Measurements from ENCODE around the gene TPRG1L.

TPRG1L gene

DNA sequence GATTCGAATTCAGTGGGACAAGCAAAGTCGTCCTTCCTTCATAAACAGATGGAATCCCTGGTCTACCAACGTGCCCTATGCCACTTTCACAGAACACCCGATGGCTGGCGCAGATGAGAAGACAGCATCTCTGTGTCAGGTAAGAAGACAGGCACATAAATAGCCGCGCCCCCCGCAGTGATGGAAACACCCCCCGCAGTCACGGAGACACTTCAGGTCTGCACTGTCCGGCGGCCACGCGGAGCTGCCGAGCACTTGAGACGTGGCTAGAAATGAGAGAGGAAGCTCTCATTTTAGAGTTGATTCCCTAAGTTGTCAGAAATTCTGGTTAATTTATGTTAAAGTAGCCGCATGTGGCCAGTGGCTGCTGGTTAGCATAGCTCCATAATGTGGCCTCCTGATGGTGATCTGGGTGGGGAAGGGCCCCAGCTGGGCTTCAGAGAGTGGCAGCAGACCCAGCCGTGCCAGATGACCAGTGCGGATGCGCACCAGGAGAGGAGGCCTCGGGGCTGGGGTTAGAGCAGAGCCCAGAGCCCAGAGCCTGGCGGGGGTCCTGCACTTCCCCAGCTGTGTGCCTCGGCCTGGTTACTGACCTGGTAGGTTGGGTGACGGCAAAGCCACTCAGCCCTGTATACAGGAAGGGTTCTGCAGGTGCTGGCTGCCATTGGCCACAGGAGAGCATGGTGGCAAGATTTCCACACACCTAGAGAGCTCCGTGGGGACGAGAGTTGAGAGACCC lies 2.9 kb downstream of the TPRG1L start:
- no peak overlapping the region for H3K27ac ChIP-seq (ENCODE audit: low read depth, low read length, poor library complexity, severe bottlenecking)
- H3K36me3 ChIP-seq (ENCODE audit: insufficient read depth, low read length): peaks cover 32% of the 10 kb centered on the region; the same call in 1 of the 2 replicates
- TF ChIP-seq EZH2 (IDR thresholded peaks at IDR 0.05; ENCODE audit: borderline replicate concordance, low read length): no peak
- TF ChIP-seq, protein P1, sequence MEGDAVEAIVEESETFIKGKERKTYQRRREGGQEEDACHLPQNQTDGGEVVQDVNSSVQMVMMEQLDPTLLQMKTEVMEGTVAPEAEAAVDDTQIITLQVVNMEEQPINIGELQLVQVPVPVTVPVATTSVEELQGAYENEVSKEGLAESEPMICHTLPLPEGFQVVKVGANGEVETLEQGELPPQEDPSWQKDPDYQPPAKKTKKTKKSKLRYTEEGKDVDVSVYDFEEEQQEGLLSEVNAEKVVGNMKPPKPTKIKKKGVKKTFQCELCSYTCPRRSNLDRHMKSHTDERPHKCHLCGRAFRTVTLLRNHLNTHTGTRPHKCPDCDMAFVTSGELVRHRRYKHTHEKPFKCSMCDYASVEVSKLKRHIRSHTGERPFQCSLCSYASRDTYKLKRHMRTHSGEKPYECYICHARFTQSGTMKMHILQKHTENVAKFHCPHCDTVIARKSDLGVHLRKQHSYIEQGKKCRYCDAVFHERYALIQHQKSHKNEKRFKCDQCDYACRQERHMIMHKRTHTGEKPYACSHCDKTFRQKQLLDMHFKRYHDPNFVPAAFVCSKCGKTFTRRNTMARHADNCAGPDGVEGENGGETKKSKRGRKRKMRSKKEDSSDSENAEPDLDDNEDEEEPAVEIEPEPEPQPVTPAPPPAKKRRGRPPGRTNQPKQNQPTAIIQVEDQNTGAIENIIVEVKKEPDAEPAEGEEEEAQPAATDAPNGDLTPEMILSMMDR (IDR thresholded peaks at IDR 0.05; ENCODE audit: low read length): no peak
- H3K4me1 ChIP-seq (ENCODE audit: insufficient read depth, low read length, severe bottlenecking): peaks cover 32% of the 10 kb centered on the region
- no peak overlapping the region for H3K4me3 ChIP-seq (ENCODE audit: low read depth, low read length, poor library complexity, severe bottlenecking)
- no peaks in the 10 kb centered on the region; the same call in 1 of the 2 replicates for H3K27me3 ChIP-seq (ENCODE audit: insufficient read depth, low read length)
- no peaks in the 10 kb centered on the region for H4K20me1 ChIP-seq (ENCODE audit: insufficient read depth, low read length)
- no peaks in the 10 kb centered on the region for H3K9me2 ChIP-seq (ENCODE audit: low read depth, low read length)
- H3K9me3 ChIP-seq (ENCODE audit: low read length): no peaks in the 10 kb centered on the region
- H3K79me2 ChIP-seq (ENCODE audit: insufficient read depth, low read length): no peaks in the 10 kb centered on the region
- H2AFZ ChIP-seq (ENCODE audit: low read length): no peak overlapping the region
- no peak overlapping the region for H3K9ac ChIP-seq (ENCODE audit: low read length)
- H3F3A ChIP-seq (ENCODE audit: insufficient read depth, low read length): 0 out of 2 replicates have a peak, but pooled peaks cover 3% of the 10 kb centered on the region
- H3K4me2 ChIP-seq (ENCODE audit: low read length): no peak overlapping the region

DNA sequence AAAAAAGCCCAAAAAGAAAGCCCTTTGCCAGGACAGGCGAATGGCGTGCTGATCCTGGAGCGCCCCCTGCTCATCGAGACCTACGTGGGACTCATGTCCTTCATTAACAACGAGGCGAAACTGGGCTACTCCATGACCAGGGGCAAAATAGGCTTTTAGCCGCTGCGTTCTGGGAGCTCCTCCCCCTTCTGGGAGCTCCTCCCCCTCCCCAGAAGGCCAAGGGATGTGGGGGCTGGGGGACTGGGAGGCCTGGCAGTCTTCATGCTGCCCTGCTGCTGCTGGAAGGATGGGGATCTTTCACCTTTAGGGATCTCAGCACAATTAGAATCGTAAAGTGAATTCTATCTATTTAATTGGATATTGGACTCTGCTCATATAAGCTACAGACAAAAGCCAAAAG lies 3.6 kb downstream of the TPRG1L start:
- H3F3A ChIP-seq (ENCODE audit: insufficient read depth, low read length): 0 out of 2 replicates have a peak, but pooled peaks cover 3% of the 10 kb centered on the region
- H2AFZ ChIP-seq (ENCODE audit: low read length): no peak overlapping the region
- H3K4me1 ChIP-seq (ENCODE audit: insufficient read depth, low read length, severe bottlenecking): peaks cover 27% of the 10 kb centered on the region
- H3K9ac ChIP-seq (ENCODE audit: low read length): no peak overlapping the region
- H3K27me3 ChIP-seq (ENCODE audit: insufficient read depth, low read length): no peaks in the 10 kb centered on the region; the same call in 1 of the 2 replicates
- no peak overlapping the region for H3K4me2 ChIP-seq (ENCODE audit: low read length)
- H3K9me2 ChIP-seq (ENCODE audit: low read depth, low read length): no peaks in the 10 kb centered on the region
- H3K4me3 ChIP-seq (ENCODE audit: low read depth, low read length, poor library complexity, severe bottlenecking): no peak overlapping the region
- peaks cover 39% of the 10 kb centered on the region; the same call in 1 of the 2 replicates for H3K36me3 ChIP-seq (ENCODE audit: insufficient read depth, low read length)
- no peaks in the 10 kb centered on the region for H3K9me3 ChIP-seq (ENCODE audit: low read length)
- no peak overlapping the region for H3K27ac ChIP-seq (ENCODE audit: low read depth, low read length, poor library complexity, severe bottlenecking)
- TF ChIP-seq, protein P1 (IDR thresholded peaks at IDR 0.05; ENCODE audit: low read length): no peak
- TF ChIP-seq EZH2 (IDR thresholded peaks at IDR 0.05; ENCODE audit: borderline replicate concordance, low read length): no peak
- H3K79me2 ChIP-seq (ENCODE audit: insufficient read depth, low read length): no peaks in the 10 kb centered on the region
- no peaks in the 10 kb centered on the region for H4K20me1 ChIP-seq (ENCODE audit: insufficient read depth, low read length)

- H2AFZ ChIP-seq (ENCODE audit: low read length): no peak overlapping the region
- H3K27ac ChIP-seq (ENCODE audit: low read depth, low read length, poor library complexity, severe bottlenecking): peak overlapping the region; percentile 41
These were observed 4.8 kb downstream of the TPRG1L start for GRCh38 chr1:3629561-3630160.

More at GRCh38 chr1:3629561-3630160, 4.8 kb downstream of the TPRG1L start:
- TF ChIP-seq, protein P1 (IDR thresholded peaks at IDR 0.05; ENCODE audit: low read length): no peak
- TF ChIP-seq EZH2 (IDR thresholded peaks at IDR 0.05; ENCODE audit: borderline replicate concordance, low read length): no peak
- no peaks in the 10 kb centered on the region for H3K79me2 ChIP-seq (ENCODE audit: insufficient read depth, low read length)
- no peaks in the 10 kb centered on the region for H3K9me3 ChIP-seq (ENCODE audit: low read length)
- H3K9ac ChIP-seq (ENCODE audit: low read length): no peak overlapping the region
- no peaks in the 10 kb centered on the region for H3K27me3 ChIP-seq (ENCODE audit: insufficient read depth, low read length)
- no peak overlapping the region for H3K4me2 ChIP-seq (ENCODE audit: low read length)
- peaks cover 51% of the 10 kb centered on the region; the same call in 1 of the 2 replicates for H3K36me3 ChIP-seq (ENCODE audit: insufficient read depth, low read length)
- H3K9me2 ChIP-seq (ENCODE audit: low read depth, low read length): no peaks in the 10 kb centered on the region
- H3K4me3 ChIP-seq (ENCODE audit: low read depth, low read length, poor library complexity, severe bottlenecking): no peak overlapping the region
- H3K4me1 ChIP-seq (ENCODE audit: insufficient read depth, low read length, severe bottlenecking): peaks cover 19% of the 10 kb centered on the region
- 0 out of 2 replicates have a peak, but pooled peaks cover 3% of the 10 kb centered on the region for H3F3A ChIP-seq (ENCODE audit: insufficient read depth, low read length)
- no peaks in the 10 kb centered on the region for H4K20me1 ChIP-seq (ENCODE audit: insufficient read depth, low read length)

Measured in OCI-LY1 (cell line).